Peyer's patch (tissue), 4 donors: Measurements from ENCODE around the gene NPLOC4. TPM values are rescaled to one million over a fixed set of nuclear protein-coding genes. Genes with fewer than 3 reads are reported as not detected.

Experiments
- DNase-seq, 3 donors: peaks; one replicate each; pipeline ENCODE4 v3.0.0-alpha.2; 2017 to 2019
- H3K27ac ChIP-seq, 4 donors: fragments of 200-600 bp; sonication (generic); one replicate each; pipeline ENCODE4 v1.5.1; 2016 to 2019
- H3K27me3 ChIP-seq, 2 donors: fragments of 200-600 bp; sonication (generic); one replicate each; pipeline ENCODE4 v1.5.1; 2019
- H3K36me3 ChIP-seq, 3 donors: fragments of 200-600 bp; sonication (generic); one replicate each; pipeline ENCODE4 v1.5.1; 2016 to 2019
- H3K4me1 ChIP-seq, 4 donors: fragments of 200-600 bp; sonication (generic); one replicate each; pipeline ENCODE4 v1.5.1; 2016 to 2019
- H3K4me3 ChIP-seq, 4 donors: fragments of 200-600 bp; sonication (generic); 1 replicate in 3 of 4; 2 replicates in 1 of 4; pipeline ENCODE4 v1.5.1; 2016 to 2019; ENCODE audit warnings: mild to moderate bottlenecking in 1 of 4
- H3K9me3 ChIP-seq, 4 donors: fragments of 200-600 bp; sonication (generic); one replicate each; pipeline ENCODE4 v1.5.1; 2016 to 2019; ENCODE audit warnings: mild to moderate bottlenecking in 1 of 4
- CTCF ChIP-seq, 6 experiments: fragments of 450-650 bp in 4 of 6; fragments of 200-600 bp in 2 of 6; sonication (generic) in 1 of 6; IDR thresholded peaks; one replicate each; pipeline ENCODE4 v1.5.1; 2017 to 2019; ENCODE audit warnings: antibody characterized with exemption in 6 of 6, mild to moderate bottlenecking in 3 of 6, moderate library complexity in 1 of 6
- POLR2A ChIP-seq, 2 donors: fragments of 450-650 bp; IDR thresholded peaks; one replicate each; pipeline ENCODE4 v1.5.1; 2017; ENCODE audit warnings: antibody characterized with exemption in 2 of 2, mild to moderate bottlenecking in 2 of 2, moderate library complexity in 2 of 2
- small RNA-seq, 2 donors: library from RNA; depleted of rRNA; stranded (forward); fragments of <200 nt; gene quantifications; one replicate each; pipeline ENCODE3, GENCODE V24; 2016
- total RNA-seq, 4 donors: library from RNA; depleted of rRNA; stranded (reverse); fragments of >200 nt; gene quantifications; one replicate each; pipeline ENCODE4 v1.1.0, GENCODE V29; 2016

Gene NPLOC4
- total RNA-seq, 4 donors from 2014 or later: 77.2 to 911 (median 122) TPM

GRCh38 chr17:81509972-81510784 is 126.7 kb downstream of the NPLOC4 start:
- H3K4me3 ChIP-seq: peak overlapping the region; percentile 71 to 99 (median 90)
- no peaks in the 10 kb centered on the region for H3K27me3 ChIP-seq
- peaks cover 0 to 12% (median 10%) of the 10 kb centered on the region in 4 donors for H3K4me1 ChIP-seq
- peak in 1 of 3 donors; percentile 48 for DNase-seq
- H3K36me3 ChIP-seq: peaks cover 0 to 39% (median 0%) of the 10 kb centered on the region in 3 donors
- H3K9me3 ChIP-seq: no peaks in the 10 kb centered on the region
- TF ChIP-seq POLR2A (IDR thresholded peaks at IDR 0.05) (no peak), CTCF (IDR thresholded peaks at IDR 0.05) (no peak)
- peak overlapping the region; percentile 98 to 100 (median 100) for H3K27ac ChIP-seq

DNA sequence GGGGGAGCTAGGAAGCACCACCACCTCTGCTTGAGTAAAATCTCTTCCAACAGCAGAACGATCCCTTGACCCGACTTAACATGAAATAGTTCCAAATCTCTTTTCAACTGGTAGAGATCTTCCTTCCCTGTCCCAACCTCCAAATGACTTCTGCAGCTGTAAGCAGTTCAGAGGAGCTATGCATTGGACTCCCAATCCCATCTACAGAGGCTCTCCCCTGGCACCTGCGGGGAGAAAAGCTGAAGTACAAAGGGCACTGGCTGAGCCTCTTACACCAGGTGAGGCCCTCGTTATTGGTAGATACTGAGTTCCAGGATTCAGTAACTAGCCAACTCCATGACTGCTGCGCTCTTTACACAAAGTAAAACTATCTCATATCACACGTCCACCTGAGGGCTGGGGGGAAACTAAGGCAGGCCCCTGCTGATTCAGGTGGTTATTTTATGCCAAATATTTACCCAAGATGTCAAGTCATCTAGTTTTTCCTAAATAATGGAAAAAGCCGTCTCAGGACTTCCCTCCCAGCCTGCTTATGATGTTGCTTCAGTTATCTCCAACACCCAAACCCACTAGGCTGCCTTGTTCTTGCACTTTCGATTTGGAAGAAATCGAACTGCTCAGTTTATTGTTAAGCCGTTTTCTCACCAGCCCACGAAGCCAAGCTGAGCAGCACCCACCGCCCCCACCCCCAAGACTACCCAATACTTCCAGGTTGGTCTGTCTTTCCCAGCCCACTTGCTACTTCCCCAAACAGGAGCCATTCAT is 127.5 kb downstream of the NPLOC4 start:
- TF ChIP-seq CTCF (IDR thresholded peaks at IDR 0.05) (peak in 1 of 6 experiments; percentile 2), POLR2A (IDR thresholded peaks at IDR 0.05) (peak; percentile 31 to 73)
- no peaks in the 10 kb centered on the region for H3K27me3 ChIP-seq
- H3K4me3 ChIP-seq: peak overlapping the region; percentile 71 to 99 (median 90)
- peak in 2 of 3 donors; percentile 59 to 71 for DNase-seq
- peak overlapping the region; percentile 13 to 100 (median 98) for H3K27ac ChIP-seq
- H3K36me3 ChIP-seq: peaks cover 0 to 39% (median 0%) of the 10 kb centered on the region in 3 donors
- peaks cover 0 to 12% (median 10%) of the 10 kb centered on the region in 4 donors for H3K4me1 ChIP-seq
- H3K9me3 ChIP-seq: no peaks in the 10 kb centered on the region

DNA sequence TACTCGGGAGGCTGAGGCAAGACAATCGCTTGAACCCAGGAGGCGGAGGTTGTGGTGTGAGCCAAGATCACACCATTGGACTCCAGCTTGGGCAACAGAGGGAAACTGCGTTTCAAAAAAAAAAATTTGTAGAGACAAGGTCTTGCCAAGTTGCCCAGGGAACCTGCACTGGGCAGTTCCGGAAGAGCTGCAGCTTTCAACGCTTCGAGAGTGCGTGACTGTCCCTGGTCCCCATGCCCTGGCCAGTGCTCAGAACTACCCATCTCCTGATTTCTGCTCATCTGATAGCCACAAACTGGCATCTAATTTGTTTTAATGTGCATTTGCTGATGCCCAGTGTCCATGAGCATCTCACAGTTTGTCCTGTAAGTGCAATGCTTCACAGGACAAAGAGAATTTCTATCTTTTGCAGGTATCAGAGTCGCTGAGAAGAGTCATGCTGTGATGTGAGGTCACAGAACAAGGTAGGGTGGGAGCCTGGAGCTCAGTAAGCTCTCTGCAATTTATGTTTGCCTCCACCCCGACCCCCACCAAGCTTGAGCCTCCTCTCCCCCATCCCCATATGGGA is 128.2 kb downstream of the NPLOC4 start:
- Histone ChIP-seq H3K9me3 (no peaks in the 10 kb centered on the region), H3K4me1 (peaks cover 0 to 12% (median 9%) of the 10 kb centered on the region in 4 donors), H3K27me3 (no peaks in the 10 kb centered on the region), H3K27ac (peak overlapping the region; percentile 13 to 100 (median 98)), H3K36me3 (peaks cover 0 to 39% (median 0%) of the 10 kb centered on the region in 3 donors), H3K4me3 (peak overlapping the region; percentile 71 to 99 (median 90))
- TF ChIP-seq POLR2A (IDR thresholded peaks at IDR 0.05) (no peak), CTCF (IDR thresholded peaks at IDR 0.05) (no peak)
- peak in 1 of 3 donors; percentile 46 for DNase-seq

Small RNA genes lying within 50 kb of the gene (small RNA-seq; reads per million reads assigned to genes)
- gene RF00019: 0 reads per million in 2 donors

Other genes starting within 250 kb of the NPLOC4 start
- gene BAHCC1, start 241.7 kb downstream of the NPLOC4 start, total RNA-seq: 10 to 100 TPM; 11.6 to 43.0 (median 23.9) TPM
- gene ACTG1, start 124.3 kb downstream of the NPLOC4 start, total RNA-seq: 1,000 to 10,000 TPM; 2,510 to 3,878 (median 3,203) TPM
- 1 to 10 TPM; 1.2 to 7.9 (median 5.2) TPM for gene FSCN2, start 108.7 kb downstream of the NPLOC4 start, total RNA-seq
- gene FAAP100, start 84.8 kb downstream of the NPLOC4 start, total RNA-seq: 10 to 100 TPM; 38.2 to 66.9 (median 52.2) TPM
- not detected for gene TSPAN10, start 84 bp upstream of the NPLOC4 start, total RNA-seq
- gene PDE6G, start 19.4 kb upstream of the NPLOC4 start, total RNA-seq: not detected
- 10 to 100 TPM in 3 of 4 donors, 1 to 10 TPM in 1; 1.7 to 55.4 (median 41.9) TPM for gene OXLD1, start 29.5 kb upstream of the NPLOC4 start, total RNA-seq
- gene CCDC137, start 29.6 kb upstream of the NPLOC4 start, total RNA-seq: 10 to 100 TPM; 13.9 to 27.2 (median 17.0) TPM
- 10 to 100 TPM; 33.5 to 45.4 (median 43.4) TPM for gene ARL16, start 46.7 kb upstream of the NPLOC4 start, total RNA-seq
- 100 to 1,000 TPM; 118 to 186 (median 171) TPM for gene HGS, start 46.9 kb upstream of the NPLOC4 start, total RNA-seq
- gene MRPL12, start 66.3 kb upstream of the NPLOC4 start, total RNA-seq: 10 to 100 TPM; 65.6 to 99.9 (median 76.4) TPM
- 100 to 1,000 TPM in 1 of 4 donors, 10 to 100 TPM in 3; 37.1 to 109 (median 64.1) TPM for gene SLC25A10, start 75.2 kb upstream of the NPLOC4 start, total RNA-seq
- gene GCGR, start 167.0 kb upstream of the NPLOC4 start, total RNA-seq: 1 to 10 TPM in 1 of 4 donors, under 1 TPM in 1, not detected in 2; 0.67 to 1.1 TPM
- gene MCRIP1, start 196.2 kb upstream of the NPLOC4 start, total RNA-seq: 10 to 100 TPM; 19.6 to 47.9 (median 28.8) TPM
- not detected for gene PPP1R27, start 197.9 kb upstream of the NPLOC4 start, total RNA-seq
- gene P4HB, start 223.4 kb upstream of the NPLOC4 start, total RNA-seq: 1,000 to 10,000 TPM in 3 of 4 donors, 100 to 1,000 TPM in 1; 326 to 1,290 (median 1,196) TPM
- gene ARHGDIA, start 234.2 kb upstream of the NPLOC4 start, total RNA-seq: 100 to 1,000 TPM; 282 to 475 (median 350) TPM